Tibial artery (tissue), 4 donors: Measurements from ENCODE around the gene SORCS2.

Experiments
- DNase-seq, 2 donors: peaks; one replicate each; pipeline ENCODE4 v3.0.0-alpha.2; 2019
- H3K27ac ChIP-seq, 2 donors: fragments of 200-600 bp; sonication (generic) in 1 of 2; 1 replicate in 1 of 2; 2 replicates in 1 of 2; pipeline ENCODE4 v1.5.1; 2018 to 2019; ENCODE audit warnings: mild to moderate bottlenecking in 1 of 2
- H3K27me3 ChIP-seq, 2 donors: fragments of 200-600 bp; sonication (generic) in 1 of 2; one replicate each; pipeline versions ENCODE4 v1.5.1 to v1.6.0; 2016 to 2019
- H3K36me3 ChIP-seq, 3 donors: fragments of 200-600 bp; sonication (generic) in 2 of 3; one replicate each; pipeline ENCODE4 v1.5.1; 2016 to 2019; ENCODE audit warnings: mild to moderate bottlenecking in 2 of 3
- H3K4me1 ChIP-seq, 4 donors: fragments of 200-600 bp; sonication (generic) in 2 of 4; 1 replicate in 3 of 4; 2 replicates in 1 of 4; pipeline ENCODE4 v1.5.1; 2016 to 2019
- H3K4me3 ChIP-seq, 2 donors: fragments of 200-600 bp; sonication (generic) in 1 of 2; 1 replicate in 1 of 2; 2 replicates in 1 of 2; pipeline ENCODE4 v1.5.1; 2018 to 2019; ENCODE audit warnings: mild to moderate bottlenecking in 2 of 2
- H3K9me3 ChIP-seq, 3 donors: fragments of 200-600 bp; sonication (generic) in 1 of 3; one replicate each; pipeline ENCODE4 v1.5.1; 2016 to 2019
- intact Hi-C: fragments of 100-400 bp; cut with DNase I; formaldehyde crosslinking; loops from one replicate; pipeline ENCODE4 v1.15.0; 2023; ENCODE audit warnings: low total_unique reads
- TF ChIP-seq, protein P1 (sequence below), 2 experiments: fragments of 200-600 bp in 1 of 2; fragments of 450-650 bp in 1 of 2; IDR thresholded peaks; one replicate each; pipeline ENCODE4 v1.5.1; 2017 to 2019; ENCODE audit warnings: antibody characterized with exemption in 2 of 2, mild to moderate bottlenecking in 1 of 2, moderate library complexity in 1 of 2

Gene SORCS2

DNA sequence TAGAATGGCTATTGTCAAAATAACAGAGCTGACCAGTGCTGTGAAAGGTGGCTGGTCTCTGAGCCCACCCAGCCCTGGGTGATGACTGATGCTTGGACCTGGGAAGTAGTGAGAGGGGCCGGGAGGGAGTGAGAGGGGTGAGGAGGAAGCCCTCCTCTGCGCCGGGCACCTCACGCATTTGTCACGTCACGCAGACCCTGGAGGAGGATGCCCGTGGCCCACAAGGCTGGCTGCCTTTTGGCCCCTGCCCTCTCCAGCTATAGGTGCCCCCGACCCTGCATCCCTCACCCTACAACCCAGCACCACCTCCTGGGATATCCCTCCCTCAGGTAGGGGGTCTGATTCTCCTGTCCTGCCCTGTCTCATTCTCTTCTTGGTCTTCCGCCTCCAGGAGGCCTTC is 539.9 kb downstream of the SORCS2 start:
- intact Hi-C loops, result no loop called here
- Histone ChIP-seq H3K9me3 (no peaks in the 10 kb centered on the region), H3K27me3 (no peaks in the 10 kb centered on the region), H3K4me1 (no peaks in the 10 kb centered on the region), H3K27ac (no peak overlapping the region), H3K36me3 (no peaks in the 10 kb centered on the region), H3K4me3 (no peak overlapping the region)
- TF ChIP-seq, protein P1, sequence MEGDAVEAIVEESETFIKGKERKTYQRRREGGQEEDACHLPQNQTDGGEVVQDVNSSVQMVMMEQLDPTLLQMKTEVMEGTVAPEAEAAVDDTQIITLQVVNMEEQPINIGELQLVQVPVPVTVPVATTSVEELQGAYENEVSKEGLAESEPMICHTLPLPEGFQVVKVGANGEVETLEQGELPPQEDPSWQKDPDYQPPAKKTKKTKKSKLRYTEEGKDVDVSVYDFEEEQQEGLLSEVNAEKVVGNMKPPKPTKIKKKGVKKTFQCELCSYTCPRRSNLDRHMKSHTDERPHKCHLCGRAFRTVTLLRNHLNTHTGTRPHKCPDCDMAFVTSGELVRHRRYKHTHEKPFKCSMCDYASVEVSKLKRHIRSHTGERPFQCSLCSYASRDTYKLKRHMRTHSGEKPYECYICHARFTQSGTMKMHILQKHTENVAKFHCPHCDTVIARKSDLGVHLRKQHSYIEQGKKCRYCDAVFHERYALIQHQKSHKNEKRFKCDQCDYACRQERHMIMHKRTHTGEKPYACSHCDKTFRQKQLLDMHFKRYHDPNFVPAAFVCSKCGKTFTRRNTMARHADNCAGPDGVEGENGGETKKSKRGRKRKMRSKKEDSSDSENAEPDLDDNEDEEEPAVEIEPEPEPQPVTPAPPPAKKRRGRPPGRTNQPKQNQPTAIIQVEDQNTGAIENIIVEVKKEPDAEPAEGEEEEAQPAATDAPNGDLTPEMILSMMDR (IDR thresholded peaks at IDR 0.05), result no peak
- DNase-seq, result no peak

DNA sequence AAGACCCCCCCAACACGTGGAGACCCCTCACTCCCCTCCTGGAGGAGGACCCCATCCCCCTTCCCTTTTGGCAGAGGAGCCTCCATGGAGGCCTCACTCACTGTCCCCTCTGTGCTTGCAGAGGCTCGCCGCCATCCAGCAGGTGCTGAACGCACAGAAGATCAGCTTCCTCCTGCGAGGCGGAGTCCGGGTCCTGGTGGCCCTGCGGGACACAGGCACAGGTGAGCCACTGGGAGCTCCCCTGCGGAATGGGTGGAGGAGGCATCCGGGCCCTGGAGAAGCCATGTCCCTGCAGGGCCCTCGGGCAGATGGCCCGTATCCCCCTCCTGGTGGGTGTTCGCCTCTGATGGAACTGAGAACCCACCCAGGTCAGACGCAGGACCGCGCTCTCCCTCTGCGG is 540.9 kb downstream of the SORCS2 start:
- intact Hi-C loops, result no loop called here
- no peaks in the 10 kb centered on the region for H3K27me3 ChIP-seq
- no peaks in the 10 kb centered on the region for H3K9me3 ChIP-seq
- no peaks in the 10 kb centered on the region for H3K4me1 ChIP-seq
- peaks cover 0 to 8% (median 7%) of the 10 kb centered on the region in 3 donors for H3K36me3 ChIP-seq
- TF ChIP-seq, protein P1 (IDR thresholded peaks at IDR 0.05), result no peak
- H3K4me3 ChIP-seq, result no peak overlapping the region
- DNase-seq, result no peak
- H3K27ac ChIP-seq, result no peak overlapping the region

- no peaks in the 10 kb centered on the region for H3K4me1 ChIP-seq
- H3K27me3 ChIP-seq, result no peaks in the 10 kb centered on the region
- TF ChIP-seq, protein P1 (IDR thresholded peaks at IDR 0.05), result no peak
- H3K4me3 ChIP-seq, result no peak overlapping the region
- no peak for DNase-seq
- peaks cover 0 to 8% (median 7%) of the 10 kb centered on the region in 3 donors for H3K36me3 ChIP-seq
- H3K9me3 ChIP-seq, result no peaks in the 10 kb centered on the region
- intact Hi-C loops, result no loop called here
- no peak overlapping the region for H3K27ac ChIP-seq
Observed at GRCh38 chr4:7733801-7734650, 541.7 kb downstream of the SORCS2 start.

- DNase-seq, result no peak
- no peaks in the 10 kb centered on the region for H3K4me1 ChIP-seq
- intact Hi-C loops, result no loop called here
- TF ChIP-seq, protein P1 (IDR thresholded peaks at IDR 0.05), result no peak
- no peak overlapping the region for H3K27ac ChIP-seq
- H3K27me3 ChIP-seq, result no peaks in the 10 kb centered on the region
- peaks cover 0 to 8% (median 7%) of the 10 kb centered on the region in 3 donors for H3K36me3 ChIP-seq
- H3K9me3 ChIP-seq, result no peaks in the 10 kb centered on the region
- H3K4me3 ChIP-seq, result no peak overlapping the region
Observed at GRCh38 chr4:7734651-7735260, 542.4 kb downstream of the SORCS2 start.

DNA sequence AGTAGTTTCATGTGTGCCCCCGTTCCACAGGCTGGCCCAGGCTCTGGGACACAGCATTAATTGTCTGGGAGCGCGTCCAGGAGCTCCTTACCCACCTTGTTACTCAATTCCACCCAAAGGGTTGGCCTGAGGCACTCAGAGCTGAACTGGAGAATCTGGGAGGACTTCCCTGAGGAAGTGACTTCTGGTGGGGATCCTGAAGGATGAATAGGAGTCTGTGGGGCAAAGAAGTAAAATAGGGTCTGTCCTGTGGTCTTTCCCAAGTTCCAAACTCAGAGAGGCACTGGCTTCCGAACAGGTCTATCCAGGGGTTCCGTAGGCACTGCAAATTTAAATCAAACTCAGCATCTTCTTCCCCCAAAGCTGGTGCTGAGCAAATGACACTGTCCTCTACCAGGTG is 543.1 kb downstream of the SORCS2 start:
- H3K9me3 ChIP-seq, result no peaks in the 10 kb centered on the region
- no peak for DNase-seq
- intact Hi-C loops, result no loop called here
- TF ChIP-seq, protein P1 (IDR thresholded peaks at IDR 0.05), result no peak
- H3K4me3 ChIP-seq, result no peak overlapping the region
- no peak overlapping the region for H3K27ac ChIP-seq
- H3K27me3 ChIP-seq, result no peaks in the 10 kb centered on the region
- no peaks in the 10 kb centered on the region for H3K4me1 ChIP-seq
- H3K36me3 ChIP-seq, result peaks cover 0 to 8% (median 7%) of the 10 kb centered on the region in 3 donors
